Prostate gland (tissue), 2 donors: ENCODE data around the gene GATD1. TPM values are rescaled to one million over a fixed set of nuclear protein-coding genes. Genes with fewer than 3 reads are reported as not detected.

Experiments used
- DNase-seq: peaks from one replicate; pipeline ENCODE4 v3.0.0-alpha.2; 2019; ENCODE audit warnings: low spot score
- H3K27ac ChIP-seq, 2 donors: fragments of 200-600 bp; sonication (generic); 2 replicates each; pipeline ENCODE4 v1.5.1; 2017 to 2019
- H3K27me3 ChIP-seq: fragments of 200-600 bp; sonication (generic); replicated peaks from 2 replicates; pipeline ENCODE4 v1.5.1; 2019; ENCODE audit not compliant: insufficient read depth
- H3K36me3 ChIP-seq, 2 donors: fragments of 200-600 bp; sonication (generic); 1 replicate in 1 of 2; 2 replicates in 1 of 2; pipeline versions ENCODE4 v1.5.1 to v1.8.1; 2017 to 2019
- H3K4me1 ChIP-seq: fragments of 200-600 bp; sonication (generic); replicated peaks from 2 replicates; pipeline ENCODE4 v1.5.1; 2019
- H3K4me3 ChIP-seq, 2 donors: fragments of 200-600 bp; sonication (generic); 2 replicates each; pipeline ENCODE4 v1.5.1; 2017 to 2019
- H3K9me3 ChIP-seq: fragments of 200-600 bp; sonication (generic); 2 replicates; pipeline ENCODE4 v1.5.1; 2017
- POLR2A ChIP-seq: fragments of 450-650 bp; IDR thresholded peaks from one replicate; pipeline ENCODE4 v1.6.1; 2016; ENCODE audit warnings: antibody characterized with exemption, mild to moderate bottlenecking
- POLR2AphosphoS5 ChIP-seq: sonication (generic); formaldehyde crosslinking; IDR thresholded peaks from one replicate; pipeline ENCODE4 v1.6.1; 2017; ENCODE audit warnings: antibody characterized with exemption
- WGBS: methylation state at CpG from one replicate; pipeline ENCODE4 v1.1.5; 2018; 5-methylcytosine and 5-hydroxymethylcytosine counted together
- intact Hi-C: fragments of 100-400 bp; cut with DNase I; formaldehyde crosslinking; loops from one replicate; pipeline ENCODE4 v1.14.2; 2022
- total RNA-seq, 2 donors: library from RNA; depleted of rRNA; stranded (reverse); fragments of >200 nt; gene quantifications; one replicate each; pipeline ENCODE4 v1.1.0, GENCODE V29; 2016
- TF ChIP-seq, protein P1 (sequence below), 4 experiments: fragments of 200-600 bp in 2 of 4; fragments of 450-650 bp in 2 of 4; sonication (generic) in 2 of 4; IDR thresholded peaks; 1 replicate in 3 of 4; 2 replicates in 1 of 4; pipeline ENCODE4 v1.5.1; 2016 to 2019; ENCODE audit warnings: antibody characterized with exemption in 4 of 4, mild to moderate bottlenecking in 2 of 4, moderate library complexity in 2 of 4

The GATD1 gene
- total RNA-seq, 2 donors from 2014 or later, result 29.9 to 72.3 TPM

DNA sequence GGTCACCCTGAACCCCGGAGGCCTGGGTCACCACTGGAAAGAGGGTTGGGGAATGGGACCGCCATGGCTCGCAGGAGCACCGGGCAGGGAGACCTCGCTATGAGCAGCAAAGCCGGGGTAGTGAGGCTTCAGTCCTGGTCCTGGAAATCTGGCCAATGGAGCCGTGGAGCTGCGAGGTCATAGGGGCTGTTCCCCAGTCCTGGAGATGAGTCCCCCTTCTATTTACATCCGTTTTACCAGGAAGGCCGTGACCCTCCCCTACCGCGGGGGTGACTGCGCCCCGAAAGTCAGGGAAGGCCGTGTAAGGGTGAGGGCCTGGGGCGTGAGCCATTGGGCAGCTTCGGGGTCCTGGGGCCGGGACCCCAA lies 27.3 kb upstream of the GATD1 start:
- peak overlapping the region; percentile 87 to 88 for H3K27ac ChIP-seq
- peak overlapping the region; percentile 47 to 61 for H3K4me3 ChIP-seq
- peaks cover 13% of the 10 kb centered on the region for H3K4me1 ChIP-seq
- no peak for DNase-seq
- intact Hi-C loops, result no loop called here
- no peaks in the 10 kb centered on the region for H3K27me3 ChIP-seq
- no peaks in the 10 kb centered on the region for H3K9me3 ChIP-seq
- TF ChIP-seq POLR2A (no peak), POLR2AphosphoS5 (no peak)
- TF ChIP-seq, protein P1, sequence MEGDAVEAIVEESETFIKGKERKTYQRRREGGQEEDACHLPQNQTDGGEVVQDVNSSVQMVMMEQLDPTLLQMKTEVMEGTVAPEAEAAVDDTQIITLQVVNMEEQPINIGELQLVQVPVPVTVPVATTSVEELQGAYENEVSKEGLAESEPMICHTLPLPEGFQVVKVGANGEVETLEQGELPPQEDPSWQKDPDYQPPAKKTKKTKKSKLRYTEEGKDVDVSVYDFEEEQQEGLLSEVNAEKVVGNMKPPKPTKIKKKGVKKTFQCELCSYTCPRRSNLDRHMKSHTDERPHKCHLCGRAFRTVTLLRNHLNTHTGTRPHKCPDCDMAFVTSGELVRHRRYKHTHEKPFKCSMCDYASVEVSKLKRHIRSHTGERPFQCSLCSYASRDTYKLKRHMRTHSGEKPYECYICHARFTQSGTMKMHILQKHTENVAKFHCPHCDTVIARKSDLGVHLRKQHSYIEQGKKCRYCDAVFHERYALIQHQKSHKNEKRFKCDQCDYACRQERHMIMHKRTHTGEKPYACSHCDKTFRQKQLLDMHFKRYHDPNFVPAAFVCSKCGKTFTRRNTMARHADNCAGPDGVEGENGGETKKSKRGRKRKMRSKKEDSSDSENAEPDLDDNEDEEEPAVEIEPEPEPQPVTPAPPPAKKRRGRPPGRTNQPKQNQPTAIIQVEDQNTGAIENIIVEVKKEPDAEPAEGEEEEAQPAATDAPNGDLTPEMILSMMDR (IDR thresholded peaks at IDR 0.05), result no peak
- H3K36me3 ChIP-seq, result no peaks in the 10 kb centered on the region
- 1% methylated on average over 18 of the region's 18 CpGs for WGBS

DNA sequence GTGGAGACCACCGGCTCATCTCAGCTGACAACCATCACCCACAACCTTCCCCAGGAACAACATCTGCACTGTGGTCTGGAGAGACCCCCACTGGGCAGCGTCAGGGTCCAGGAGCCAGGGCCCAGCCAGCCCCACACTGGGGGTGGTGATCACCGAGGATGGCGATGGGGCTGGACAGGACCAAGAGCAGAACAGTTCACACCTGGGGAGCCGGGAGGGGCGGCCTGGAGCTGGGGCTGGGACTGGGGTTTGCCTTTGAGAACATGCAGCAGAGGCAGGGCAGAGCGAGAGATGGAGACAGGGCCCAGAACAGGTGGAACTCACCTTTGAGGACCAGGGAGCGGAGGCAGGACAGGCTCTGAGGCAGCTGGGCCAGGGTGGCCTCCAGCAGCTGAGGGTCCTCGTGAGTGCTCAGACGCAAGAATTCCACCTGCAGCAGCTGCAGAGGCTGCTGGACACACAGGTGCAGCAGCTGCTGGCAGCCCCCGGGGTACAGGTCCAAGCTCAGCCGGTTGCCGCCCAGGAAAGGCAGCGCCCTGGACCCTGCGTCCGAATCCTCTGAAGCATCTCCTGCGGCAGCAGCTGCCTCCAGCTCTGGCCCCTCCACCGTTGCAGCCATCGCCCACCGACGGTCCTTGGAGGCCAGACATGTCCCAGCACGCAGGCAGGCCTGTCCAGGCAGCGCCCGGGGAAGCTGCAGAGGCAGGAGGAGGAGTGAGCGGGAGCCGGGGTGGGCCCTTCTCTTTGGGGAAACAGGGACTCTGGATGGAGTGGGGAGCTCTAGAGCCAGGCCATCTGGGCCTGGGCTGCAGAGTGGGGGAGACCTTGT lies 26.7 kb upstream of the GATD1 start:
- Histone ChIP-seq H3K4me1 (peaks cover 13% of the 10 kb centered on the region), H3K27ac (peak overlapping the region in 1 of 2 donors; percentile 88), H3K4me3 (peak overlapping the region; percentile 47 to 61), H3K27me3 (no peaks in the 10 kb centered on the region), H3K9me3 (no peaks in the 10 kb centered on the region), H3K36me3 (no peaks in the 10 kb centered on the region)
- intact Hi-C loops, result no loop called here
- WGBS, result 36% methylated on average over 23 of the region's 26 CpGs
- no peak for TF ChIP-seq POLR2A
- no peak for DNase-seq

DNA sequence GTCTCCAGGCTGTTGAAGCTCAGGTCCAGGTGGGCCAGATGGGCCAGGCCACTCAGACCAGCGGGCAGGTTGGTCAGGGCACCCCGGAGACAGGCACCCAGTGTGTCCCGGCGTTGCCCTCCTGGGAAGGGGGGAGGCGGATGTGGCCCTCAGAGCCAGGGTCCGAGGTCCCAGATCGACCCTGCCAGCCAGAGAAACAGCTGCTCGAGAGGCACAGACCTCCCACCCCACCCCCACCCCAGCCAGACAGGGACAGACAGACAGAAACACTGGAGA lies 26.1 kb upstream of the GATD1 start:
- 79% methylated on average over 7 of the region's 8 CpGs for WGBS
- Histone ChIP-seq H3K4me1 (peaks cover 13% of the 10 kb centered on the region), H3K36me3 (no peaks in the 10 kb centered on the region), H3K27ac (no peak overlapping the region), H3K27me3 (no peaks in the 10 kb centered on the region), H3K9me3 (no peaks in the 10 kb centered on the region), H3K4me3 (no peak overlapping the region)
- intact Hi-C loops, result no loop called here
- DNase-seq, result no peak
- TF ChIP-seq POLR2A (no peak), POLR2AphosphoS5 (no peak)
- TF ChIP-seq, protein P1 (IDR thresholded peaks at IDR 0.05), result no peak

DNA sequence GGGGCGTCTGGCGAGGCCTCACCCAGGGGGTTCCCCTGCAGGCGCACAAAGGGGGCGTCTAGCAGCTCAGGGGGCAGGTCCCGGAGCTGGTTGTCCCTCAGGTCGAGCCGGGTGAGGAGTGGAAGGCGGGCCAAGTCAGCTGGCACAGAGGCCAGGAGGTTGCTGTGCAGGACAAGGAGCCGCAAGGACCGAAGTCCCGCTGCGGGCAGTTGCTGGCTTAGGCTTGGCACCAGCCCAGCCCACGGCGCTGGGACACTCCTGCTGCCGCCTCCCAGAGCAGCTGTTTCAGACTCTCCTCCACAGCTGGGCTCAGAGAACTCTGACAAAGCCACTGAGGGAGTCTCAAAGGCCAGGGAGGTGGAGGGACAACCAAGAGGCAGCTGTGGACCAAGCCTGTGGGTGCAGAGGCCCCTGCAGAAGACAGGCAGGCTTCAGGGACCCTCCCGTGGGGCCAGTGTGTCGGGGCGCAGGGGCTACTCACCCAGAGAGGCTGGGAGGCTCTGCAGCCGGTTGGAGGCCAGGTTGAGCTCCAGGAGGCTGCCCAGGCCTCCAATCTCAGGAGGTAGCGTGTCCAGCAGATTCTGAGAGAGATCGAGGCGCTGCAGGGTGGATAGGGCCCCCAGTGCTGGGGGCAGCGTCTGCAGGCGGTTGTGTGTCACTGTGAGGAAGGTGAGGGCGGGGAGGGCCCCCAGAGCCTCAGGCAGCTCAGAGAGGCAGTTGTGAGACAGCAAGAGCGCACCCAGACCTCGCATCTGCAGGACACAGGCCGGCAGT lies 25.6 kb upstream of the GATD1 start:
- H3K4me3 ChIP-seq, result no peak overlapping the region
- TF ChIP-seq POLR2A (no peak), POLR2AphosphoS5 (no peak)
- TF ChIP-seq, protein P1 (IDR thresholded peaks at IDR 0.05), result no peak
- H3K36me3 ChIP-seq, result no peaks in the 10 kb centered on the region
- H3K27ac ChIP-seq, result no peak overlapping the region
- no peaks in the 10 kb centered on the region for H3K27me3 ChIP-seq
- H3K9me3 ChIP-seq, result no peaks in the 10 kb centered on the region
- peaks cover 13% of the 10 kb centered on the region for H3K4me1 ChIP-seq
- DNase-seq, result no peak
- WGBS, result 88% methylated on average over 28 of the region's 28 CpGs
- intact Hi-C loops, result no loop called here

DNA sequence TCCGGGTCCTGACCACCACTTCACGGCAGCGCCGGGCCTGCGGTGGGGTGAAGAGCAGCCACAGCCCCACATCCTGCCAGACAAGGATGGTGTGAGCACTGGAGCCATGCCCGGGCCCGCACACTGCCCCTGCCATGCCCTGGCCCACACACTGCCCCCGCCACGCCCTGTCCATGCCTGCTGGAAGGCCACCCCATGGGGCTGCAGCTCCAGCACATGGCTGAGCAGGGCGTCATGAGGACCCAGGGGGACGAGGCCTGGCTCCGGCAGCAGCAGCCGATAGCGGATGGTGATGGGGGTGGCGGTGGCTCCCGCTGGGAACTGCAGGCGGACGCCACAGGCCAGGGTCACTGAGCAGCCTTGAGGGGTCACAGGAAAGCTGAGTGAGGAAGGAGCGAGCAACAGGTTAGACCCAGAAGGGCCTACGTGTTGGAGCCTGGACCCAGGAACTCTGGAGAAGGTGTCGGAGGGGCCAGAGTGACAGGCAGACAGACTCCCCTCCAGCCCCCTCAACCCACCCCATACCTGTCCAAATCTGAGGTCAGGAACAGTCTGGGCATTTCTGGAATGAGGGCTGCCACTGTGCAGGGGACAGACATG lies 24.8 kb upstream of the GATD1 start:
- Histone ChIP-seq H3K4me3 (no peak overlapping the region), H3K36me3 (no peaks in the 10 kb centered on the region), H3K4me1 (peaks cover 13% of the 10 kb centered on the region), H3K27me3 (no peaks in the 10 kb centered on the region), H3K9me3 (no peaks in the 10 kb centered on the region), H3K27ac (no peak overlapping the region)
- intact Hi-C loops, result no loop called here
- 97% methylated on average over 21 of the region's 21 CpGs for WGBS
- DNase-seq, result no peak
- TF ChIP-seq POLR2AphosphoS5, result no peak
- TF ChIP-seq, protein P1 (IDR thresholded peaks at IDR 0.05), result no peak
- TF ChIP-seq POLR2A, result no peak
